NCI-H1417 (cell line): ENCODE data around the gene NUBP1.

Source experiments
- DNase-seq, 3 experiments: peaks; one replicate each; lab custom pipeline; 2025; lab: John Stamatoyannopoulos, UW

Gene NUBP1

DNA sequence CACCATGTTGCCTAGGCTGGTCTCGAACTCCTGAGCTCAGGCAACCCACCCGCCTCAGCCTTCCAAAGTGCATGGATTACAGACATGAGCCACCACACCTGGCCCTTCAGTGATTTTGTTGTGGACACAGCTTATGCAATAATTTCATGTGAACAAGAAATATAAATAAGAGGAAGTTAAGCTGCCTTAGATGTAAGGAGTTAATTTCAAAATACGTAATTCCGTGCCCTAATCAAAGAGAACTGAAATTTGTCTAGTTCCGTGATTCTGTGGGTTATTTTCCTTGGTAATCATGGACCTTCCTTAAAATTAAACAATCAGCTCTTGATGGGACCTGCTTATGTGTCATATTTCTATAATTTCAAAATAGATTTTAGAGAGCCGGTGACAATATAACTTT lies 63.1 kb downstream of the NUBP1 start:
- DNase-seq = no peak

DNA sequence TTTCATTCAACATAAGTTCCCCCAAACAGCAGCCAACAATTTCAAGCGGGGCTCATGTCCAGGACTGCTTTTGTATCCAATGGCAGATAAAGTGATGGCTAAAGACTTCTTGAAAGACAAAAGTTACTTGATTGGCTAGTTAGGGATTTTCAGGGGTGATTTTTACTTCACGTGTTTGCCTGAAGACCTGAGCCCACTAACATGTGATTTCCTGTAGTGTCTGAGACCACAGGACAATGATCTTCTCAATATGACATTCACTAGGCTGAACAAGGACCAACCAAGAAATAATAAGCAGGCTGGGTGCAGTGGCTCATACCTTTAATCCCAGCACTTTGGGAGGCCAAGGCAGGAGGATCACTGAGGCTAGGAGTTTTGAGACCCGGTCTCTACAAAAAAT lies 64.6 kb downstream of the NUBP1 start:
- no peak for DNase-seq

DNA sequence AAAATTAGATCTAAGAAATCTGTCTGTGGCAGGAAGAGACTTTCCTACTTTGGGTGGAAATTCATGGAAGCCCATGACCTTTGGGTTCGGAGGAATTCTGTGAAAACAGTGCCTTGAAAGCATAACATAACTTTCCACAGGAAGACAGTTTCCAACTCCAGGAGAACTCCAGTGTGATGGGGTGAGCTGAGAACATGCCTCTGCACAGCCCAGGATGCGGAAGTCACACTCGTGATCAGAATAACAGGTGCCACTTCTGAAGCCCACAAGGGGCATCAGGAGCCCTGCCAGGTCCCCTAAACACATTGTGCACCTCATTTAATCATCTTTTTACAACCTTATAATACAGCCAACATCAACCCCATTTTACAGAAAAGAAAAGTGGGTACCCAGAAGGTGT lies 65.2 kb downstream of the NUBP1 start:
- no peak for DNase-seq

DNA sequence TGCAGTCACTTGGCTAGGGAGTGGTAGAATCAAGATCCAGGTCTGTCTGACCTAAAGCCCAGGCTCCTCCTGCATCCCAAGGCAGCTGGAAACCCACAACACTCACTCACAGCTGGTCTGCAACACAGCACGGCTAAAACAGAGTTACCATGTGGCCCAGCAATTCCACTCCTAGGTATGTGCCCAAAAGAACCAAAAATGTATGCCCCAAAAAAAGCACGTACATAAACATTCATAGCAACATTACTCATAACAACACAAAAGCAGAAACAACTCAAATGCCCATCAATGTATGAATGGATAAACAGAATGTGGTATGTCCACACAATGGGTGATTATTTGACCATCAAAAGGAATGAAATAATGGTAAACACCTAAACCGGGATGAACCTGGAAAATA lies 66.1 kb downstream of the NUBP1 start:
- DNase-seq = no peak

DNA sequence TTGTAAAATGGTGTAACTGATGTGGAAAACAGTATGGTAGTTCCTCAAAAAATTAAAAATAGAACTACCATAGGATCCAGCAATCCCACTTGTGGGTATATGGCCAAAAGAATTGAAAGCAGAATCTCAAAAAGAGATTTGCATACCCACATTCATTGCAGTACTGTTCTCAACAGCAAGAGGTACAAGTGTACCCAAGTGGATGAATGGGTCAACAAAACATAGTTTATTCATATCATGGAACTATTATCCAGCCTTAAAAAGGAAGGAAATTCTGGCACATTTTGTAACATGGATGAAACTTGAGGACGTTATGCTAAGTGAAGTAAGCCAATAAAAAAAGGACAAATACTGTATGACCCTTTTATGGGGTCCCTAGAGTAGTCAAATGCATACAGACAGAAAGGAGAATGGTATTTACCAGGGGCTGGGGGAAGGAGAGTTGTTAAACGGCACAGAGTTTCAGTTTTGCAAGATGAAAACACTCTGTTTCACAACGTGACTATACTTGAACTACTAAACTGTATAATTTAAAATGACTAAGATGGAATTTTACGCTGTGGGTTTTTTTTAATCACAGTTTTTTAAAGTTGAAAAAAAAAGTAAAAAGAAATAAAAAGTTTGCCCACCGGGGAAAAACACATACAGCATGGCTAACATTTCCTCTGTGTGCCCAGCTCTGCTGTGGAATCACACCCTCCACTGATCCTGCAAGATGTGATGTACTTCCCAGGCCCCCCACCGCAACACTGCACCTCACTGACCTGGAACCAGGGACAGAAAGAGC lies 68.9 kb downstream of the NUBP1 start:
- no peak for DNase-seq

DNA sequence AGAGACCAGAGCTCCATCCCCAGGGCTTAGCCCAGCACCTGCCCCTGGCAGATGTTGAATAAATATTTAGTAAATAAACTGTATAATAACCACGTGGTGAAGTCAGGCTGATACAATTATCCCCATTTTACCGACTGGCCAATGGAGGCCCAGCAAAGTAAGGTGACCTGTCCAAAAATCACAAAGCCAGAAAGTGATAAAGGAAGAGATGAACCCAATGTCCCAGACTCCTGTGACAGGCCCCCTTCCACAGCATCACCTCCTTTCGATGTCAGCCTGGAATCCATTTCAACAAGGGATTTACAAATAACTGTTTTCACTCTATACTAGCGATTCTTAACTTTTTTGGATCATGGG lies 69.4 kb downstream of the NUBP1 start:
- DNase-seq = no peak

DNA sequence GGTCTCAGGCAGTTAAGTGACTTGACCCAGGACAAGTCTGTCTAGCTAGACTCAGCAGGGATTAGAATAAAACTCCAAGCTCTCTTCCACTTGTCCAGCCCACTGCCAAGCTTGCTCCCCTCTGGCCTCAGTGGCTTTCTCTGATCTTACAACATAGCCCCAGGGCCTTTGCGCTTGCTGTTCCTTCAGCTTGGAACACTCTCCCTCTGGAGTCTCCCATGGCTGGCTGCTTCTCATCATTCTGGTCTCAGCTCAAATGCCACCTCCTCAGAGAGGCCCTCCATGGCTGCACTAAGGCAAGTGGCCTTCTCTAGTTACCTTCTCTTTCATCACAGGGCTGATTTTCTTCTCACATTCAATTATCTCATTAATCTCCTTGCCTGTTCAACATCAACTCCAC lies 73.9 kb downstream of the NUBP1 start:
- no peak for DNase-seq

DNA sequence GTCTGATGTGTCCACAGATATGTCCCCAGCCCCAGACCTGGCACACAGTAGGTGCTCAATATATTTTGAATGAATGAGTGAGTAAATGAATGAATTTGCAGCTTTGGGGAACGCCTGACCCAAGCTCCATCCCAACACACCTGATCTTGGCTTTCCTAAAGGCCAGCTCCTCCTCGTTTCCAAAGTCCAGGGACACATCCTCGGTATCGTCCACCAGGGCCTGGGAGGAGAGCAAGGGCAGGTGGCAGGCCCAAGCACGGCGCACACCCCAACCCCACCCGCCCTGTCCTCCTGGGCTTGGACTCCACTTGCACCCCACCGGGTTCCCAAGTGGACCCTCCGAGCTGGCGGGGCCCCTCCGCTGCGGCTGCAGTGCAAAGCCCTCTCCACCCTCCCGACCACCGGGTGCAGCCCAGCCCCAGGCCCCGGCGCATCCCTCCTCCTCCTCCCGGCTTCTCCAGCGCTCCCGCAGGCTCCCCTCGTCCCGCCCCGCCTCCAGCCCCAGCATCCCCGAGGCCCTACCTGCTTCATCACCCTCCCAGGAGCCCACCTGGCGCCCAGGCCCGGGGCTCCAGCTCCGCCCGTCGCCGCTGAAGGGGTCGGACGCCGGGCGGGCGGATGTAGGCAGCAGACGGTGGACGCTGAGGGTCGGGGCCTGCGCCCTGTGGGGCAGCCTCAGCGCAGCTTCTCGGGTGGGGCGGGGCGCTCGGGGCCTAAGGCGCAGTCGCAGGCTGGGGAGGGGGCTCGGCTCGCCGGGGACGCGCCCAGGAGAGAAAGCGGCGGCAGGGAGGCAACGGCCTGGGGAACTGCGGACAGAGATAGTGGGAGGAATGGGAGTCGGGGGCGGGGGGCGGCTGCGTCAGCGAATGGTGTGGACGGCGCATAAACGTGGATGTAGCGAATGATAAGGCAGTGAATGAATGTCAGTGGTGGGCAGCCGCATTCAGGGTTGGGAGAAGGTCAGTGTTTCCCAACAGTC lies 74.6 kb downstream of the NUBP1 start, which contains the start of gene TVP23A:
TSS of gene TVP23A (minus strand) at position 832 of the 979 bp plus-strand sequence. CDS start at position 531, 301 bp downstream.
- no peak for DNase-seq
